Spleen (tissue), 7 donors: ENCODE data around the gene PIP4K2B.

Source experiments
- CTCF ChIP-seq, 11 experiments: fragments of 200-600 bp in 7 of 11; fragments of 450-650 bp in 4 of 11; sonication (generic) in 4 of 11; IDR thresholded peaks in 8 of 11; conservative IDR thresholded peaks in 3 of 11; 1 replicate in 7 of 11; 2 replicates in 4 of 11; pipeline versions ENCODE4 v1.4.0 to v1.8.0; 2016 to 2021; ENCODE audit warnings: antibody characterized with exemption in 11 of 11, inconsistent platforms in 4 of 11, mild to moderate bottlenecking in 1 of 11
- POLR2A ChIP-seq, 3 donors: fragments of 450-650 bp; IDR thresholded peaks; one replicate each; pipeline ENCODE4 v1.5.1; 2017; ENCODE audit warnings: antibody characterized with exemption in 3 of 3, mild to moderate bottlenecking in 1 of 3
- donor health status: DM: no; HTN: no; CAD: no; lungs with moderate emphysema.
- donor health status: DM: no; HTN: no; CAD: no.
- donor health status: DM: no; HTN: no; CAD: no.

DNA sequence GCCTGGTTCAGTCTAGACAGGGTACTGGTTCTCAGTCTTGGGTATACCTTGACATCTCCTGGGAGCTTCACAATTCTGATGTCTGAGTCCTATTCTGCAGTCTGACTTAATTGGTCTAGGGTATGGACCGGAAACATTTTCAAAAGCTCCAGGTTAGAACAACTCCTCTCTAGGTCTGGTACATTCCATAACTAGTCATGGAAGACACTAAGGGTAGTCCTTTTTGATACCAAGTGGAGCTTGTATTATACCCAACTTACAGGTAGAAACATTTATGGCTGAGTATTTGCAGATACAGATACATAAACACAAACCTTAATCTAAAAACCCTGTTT lies 49.2 kb upstream of the PIP4K2B start:
- TF ChIP-seq CTCF (IDR thresholded peaks at IDR 0.05 in 8 of 11, conservative IDR thresholded peaks at IDR 0.05 in 3 of 11) = no peak
- no peak for TF ChIP-seq POLR2A (IDR thresholded peaks at IDR 0.05)
